OCI-LY7 (cell line): Measurements from ENCODE around the gene EID2B. TPM values are rescaled to one million over a fixed set of nuclear protein-coding genes. Genes with fewer than 3 reads are reported as not detected.

Experiments used
- BruUV-seq: library from RNA; stranded (reverse); fragments of 400-500 nt; replicated peaks from 2 replicates; lab custom pipeline; 2021; lab: Mats Ljungman, UMichigan
- CTCF ChIA-PET: fragments of 300-600 bp; sonication (Branson Sonifier 250); formaldehyde crosslinking; loops from one replicate; lab custom pipeline; 2022; ENCODE audit warnings: antibody characterized with exemption; ENCODE audit not compliant: unreplicated experiment; lab: Charles Lee
- POLR2A ChIA-PET: fragments of 300-600 bp; sonication (Branson Sonifier 250); formaldehyde crosslinking; loops from one replicate; lab custom pipeline; 2022; ENCODE audit warnings: antibody characterized with exemption; lab: Charles Lee
- DNase-seq: peaks from one replicate; pipeline ENCODE4 v3.0.0-alpha.2; 2015; ENCODE audit warnings: low spot score
- H2AFZ ChIP-seq: fragments of 200-600 bp; sonication (generic), shearing (Covaris generic); 2 replicates; pipeline ENCODE4 v1.6.1; 2014; ENCODE audit warnings: mild to moderate bottlenecking, antibody characterized with exemption, low read length, moderate library complexity
- H3K27ac ChIP-seq: fragments of 200-600 bp; sonication (generic); 2 replicates; pipeline ENCODE4 v1.5.1; 2014; ENCODE audit warnings: mixed run types, low read depth, mild to moderate bottlenecking, moderate library complexity, low read length, inconsistent platforms; ENCODE audit not compliant: poor library complexity, severe bottlenecking
- H3K36me3 ChIP-seq: fragments of 200-600 bp; sonication (generic); 2 replicates; pipeline ENCODE4 v1.6.1; 2014; ENCODE audit warnings: mild to moderate bottlenecking, antibody characterized with exemption, low read length, moderate library complexity, mixed read lengths; ENCODE audit not compliant: insufficient read depth
- H3K4me1 ChIP-seq: fragments of 200-600 bp; sonication (generic); 2 replicates; pipeline ENCODE4 v1.5.1; 2014; ENCODE audit warnings: mild to moderate bottlenecking, low read length; ENCODE audit not compliant: insufficient read depth, poor library complexity, severe bottlenecking
- H3K4me2 ChIP-seq: fragments of 200-600 bp; sonication (generic); 2 replicates; pipeline ENCODE4 v1.6.1; 2014; ENCODE audit warnings: mild to moderate bottlenecking, low read length
- H3K4me3 ChIP-seq: fragments of 200-600 bp; sonication (generic); 2 replicates; pipeline ENCODE4 v1.5.1; 2014; ENCODE audit warnings: mild to moderate bottlenecking, low read depth, low read length; ENCODE audit not compliant: poor library complexity, severe bottlenecking
- H3K79me2 ChIP-seq: fragments of 200-600 bp; sonication (generic); 2 replicates; pipeline ENCODE4 v1.6.1; 2016; ENCODE audit warnings: low read depth, mild to moderate bottlenecking, low read length, moderate library complexity, mixed read lengths; ENCODE audit not compliant: insufficient read depth
- H3K9me2 ChIP-seq: fragments of 200-600 bp; sonication (generic); 2 replicates; pipeline ENCODE4 v1.6.1; 2016; ENCODE audit warnings: mild to moderate bottlenecking, low read length, mixed read lengths; ENCODE audit not compliant: insufficient read depth
- H3K9me3 ChIP-seq: fragments of 200-600 bp; sonication (generic); 2 replicates; pipeline ENCODE4 v1.6.1; 2014; ENCODE audit warnings: mild to moderate bottlenecking, mixed run types, low read length, mixed read lengths
- H4K20me1 ChIP-seq: fragments of 200-600 bp; sonication (generic); 2 replicates; pipeline ENCODE4 v1.6.1; 2014; ENCODE audit warnings: mild to moderate bottlenecking, antibody characterized with exemption, low read length, moderate library complexity, mixed read lengths; ENCODE audit not compliant: insufficient read depth
- CTCF ChIP-seq: fragments of 200-600 bp; sonication (generic); conservative IDR thresholded peaks from 2 replicates; pipeline ENCODE4 v1.5.1; 2014; ENCODE audit warnings: mild to moderate bottlenecking, antibody characterized with exemption, low read length, moderate library complexity, mixed read lengths
- EZH2phosphoT487 ChIP-seq: fragments of 200-600 bp; sonication (generic); IDR thresholded peaks from 2 replicates; pipeline ENCODE4 v1.6.1; 2018; ENCODE audit warnings: low read depth, borderline replicate concordance, mild to moderate bottlenecking, mixed run types, antibody characterized with exemption, low read length, moderate library complexity, mixed read lengths
- intact Hi-C: fragments of 100-400 bp; cut with micrococcal nuclease; formaldehyde crosslinking; loops from one replicate; pipeline ENCODE4 v1.10.0; 2022; ENCODE audit not compliant: unreplicated experiment
- total RNA-seq, 2 experiments: library from RNA; depleted of rRNA in 1 of 2; stranded (reverse); fragments of >200 nt in 1 of 2; shearing (Covaris generic) in 1 of 2; gene quantifications; 2 replicates each; pipeline ENCODE4 v1.2.3, GENCODE V29; 2014 to 2022

Gene EID2B
- total RNA-seq, 2 experiments from 2014 or later = 8.8 to 13.9 TPM

DNA sequence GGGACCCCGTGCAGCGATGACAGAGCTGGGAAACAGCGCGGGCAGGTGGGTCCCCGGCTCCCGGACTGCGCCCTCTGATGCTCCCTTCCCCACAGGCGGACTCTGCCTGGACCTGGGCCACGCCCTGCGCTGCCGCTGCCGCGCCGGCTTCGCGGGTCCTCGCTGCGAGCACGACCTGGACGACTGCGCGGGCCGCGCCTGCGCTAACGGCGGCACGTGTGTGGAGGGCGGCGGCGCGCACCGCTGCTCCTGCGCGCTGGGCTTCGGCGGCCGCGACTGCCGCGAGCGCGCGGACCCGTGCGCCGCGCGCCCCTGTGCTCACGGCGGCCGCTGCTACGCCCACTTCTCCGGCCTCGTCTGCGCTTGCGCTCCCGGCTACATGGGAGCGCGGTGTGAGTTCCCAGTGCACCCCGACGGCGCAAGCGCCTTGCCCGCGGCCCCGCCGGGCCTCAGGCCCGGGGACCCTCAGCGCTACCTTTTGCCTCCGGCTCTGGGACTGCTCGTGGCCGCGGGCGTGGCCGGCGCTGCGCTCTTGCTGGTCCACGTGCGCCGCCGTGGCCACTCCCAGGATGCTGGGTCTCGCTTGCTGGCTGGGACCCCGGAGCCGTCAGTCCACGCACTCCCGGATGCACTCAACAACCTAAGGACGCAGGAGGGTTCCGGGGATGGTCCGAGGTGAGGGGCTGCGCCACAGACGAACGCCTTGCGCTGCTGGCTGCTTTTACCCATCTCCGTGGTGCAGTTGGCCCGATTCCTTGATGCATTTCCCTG lies 25.5 kb downstream of the EID2B start:
- no peaks in the 10 kb centered on the region for H3K9me2 ChIP-seq
- no TSS peak for BruUV-seq
- H3K4me3 ChIP-seq = peak overlapping the region; percentile 64
- TF ChIP-seq EZH2phosphoT487 (no peak), CTCF (no peak)
- no peaks in the 10 kb centered on the region for H3K36me3 ChIP-seq
- peak overlapping the region; percentile 59 for H3K4me2 ChIP-seq
- peak overlapping the region; percentile 57; the same call in 1 of the 2 replicates for H2AFZ ChIP-seq
- H3K4me1 ChIP-seq = peaks cover 4% of the 10 kb centered on the region
- H3K9me3 ChIP-seq = no peaks in the 10 kb centered on the region
- H3K27ac ChIP-seq = no peak overlapping the region
- H3K79me2 ChIP-seq = no peaks in the 10 kb centered on the region
- intact Hi-C loops = no loop called here
- DNase-seq = peak; percentile 30
- CTCF ChIA-PET = interaction anchor here (1.0 kb wide), 1 partner anchor 26 kb away, joined by 3 read pairs; no protein-coding TSS in a partner anchor
- POLR2A ChIA-PET = interaction anchor here (0.7 kb wide), 1 partner anchor 25 kb away, joined by 3 read pairs; the partner anchor contains the start of gene EID2B
- H4K20me1 ChIP-seq = no peaks in the 10 kb centered on the region

GRCh38 chr19:39506598-39506943 lies 26.1 kb downstream of the EID2B start:
- ChIA-PET CTCF (no interaction called here), POLR2A (no interaction called here)
- no peaks in the 10 kb centered on the region for H4K20me1 ChIP-seq
- H3K9me2 ChIP-seq = no peaks in the 10 kb centered on the region
- H3K4me3 ChIP-seq = peak overlapping the region; percentile 64
- intact Hi-C loops = no loop called here
- no peaks in the 10 kb centered on the region for H3K79me2 ChIP-seq
- BruUV-seq = no TSS peak
- H3K9me3 ChIP-seq = no peaks in the 10 kb centered on the region
- DNase-seq = no peak
- no peaks in the 10 kb centered on the region for H3K36me3 ChIP-seq
- no peak overlapping the region for H3K27ac ChIP-seq
- H2AFZ ChIP-seq = no peak overlapping the region
- TF ChIP-seq CTCF = no peak
- no peak for TF ChIP-seq EZH2phosphoT487
- H3K4me2 ChIP-seq = peak overlapping the region; percentile 59; the same call in 1 of the 2 replicates
- peaks cover 4% of the 10 kb centered on the region for H3K4me1 ChIP-seq
